ENCODE results near the gene MPST. TPM values are rescaled to one million over a fixed set of nuclear protein-coding genes. Genes with fewer than 3 reads are reported as not detected.

MPST gene
- polyA plus RNA-seq, 1 donor from 2014 or later: 56.0 TPM

DNA sequence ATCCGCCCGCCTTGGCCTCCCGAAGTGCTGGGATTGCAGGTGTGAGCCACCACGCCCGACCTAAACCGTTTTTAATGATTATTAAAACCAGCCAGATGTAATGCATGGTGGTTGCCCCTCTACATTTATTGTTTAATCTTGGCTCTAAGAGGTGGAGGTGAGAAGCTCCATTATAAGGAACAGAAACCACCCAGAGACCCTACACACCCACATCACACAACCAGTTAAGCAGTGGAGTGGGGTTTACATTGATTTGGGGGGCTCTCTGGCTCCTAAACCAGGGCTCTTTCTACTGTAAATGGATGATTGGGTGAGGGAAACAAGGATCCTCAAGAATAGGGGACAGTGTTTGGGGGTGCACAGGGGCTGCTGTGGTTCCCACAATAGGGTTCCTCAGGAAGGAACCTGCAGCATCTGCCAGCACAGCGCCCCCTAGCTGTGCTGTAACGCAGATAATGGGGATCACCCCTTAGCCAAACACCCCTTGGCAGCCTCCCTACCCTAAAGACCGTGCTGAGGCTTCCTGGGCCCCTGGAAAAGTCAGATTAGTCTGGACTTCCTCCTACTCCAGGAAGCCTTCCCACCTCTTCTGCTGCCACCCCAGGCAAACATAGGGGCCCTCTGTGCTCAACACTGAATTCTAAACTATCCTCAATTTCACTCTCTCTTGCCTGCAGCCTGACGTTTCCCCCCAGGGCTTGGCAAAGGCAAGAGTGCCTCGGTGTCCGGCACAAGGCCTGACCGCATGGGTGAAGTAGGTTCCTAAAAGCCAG lies 2.4 kb downstream of the MPST start:
- Histone ChIP-seq H4K20me1 (ENCODE audit: insufficient read depth) (no peaks in the 10 kb centered on the region), H3K9ac (ENCODE audit: low read length) (no peak overlapping the region), H3K9me2 (ENCODE audit: insufficient read depth, low read length) (no peaks in the 10 kb centered on the region)

DNA sequence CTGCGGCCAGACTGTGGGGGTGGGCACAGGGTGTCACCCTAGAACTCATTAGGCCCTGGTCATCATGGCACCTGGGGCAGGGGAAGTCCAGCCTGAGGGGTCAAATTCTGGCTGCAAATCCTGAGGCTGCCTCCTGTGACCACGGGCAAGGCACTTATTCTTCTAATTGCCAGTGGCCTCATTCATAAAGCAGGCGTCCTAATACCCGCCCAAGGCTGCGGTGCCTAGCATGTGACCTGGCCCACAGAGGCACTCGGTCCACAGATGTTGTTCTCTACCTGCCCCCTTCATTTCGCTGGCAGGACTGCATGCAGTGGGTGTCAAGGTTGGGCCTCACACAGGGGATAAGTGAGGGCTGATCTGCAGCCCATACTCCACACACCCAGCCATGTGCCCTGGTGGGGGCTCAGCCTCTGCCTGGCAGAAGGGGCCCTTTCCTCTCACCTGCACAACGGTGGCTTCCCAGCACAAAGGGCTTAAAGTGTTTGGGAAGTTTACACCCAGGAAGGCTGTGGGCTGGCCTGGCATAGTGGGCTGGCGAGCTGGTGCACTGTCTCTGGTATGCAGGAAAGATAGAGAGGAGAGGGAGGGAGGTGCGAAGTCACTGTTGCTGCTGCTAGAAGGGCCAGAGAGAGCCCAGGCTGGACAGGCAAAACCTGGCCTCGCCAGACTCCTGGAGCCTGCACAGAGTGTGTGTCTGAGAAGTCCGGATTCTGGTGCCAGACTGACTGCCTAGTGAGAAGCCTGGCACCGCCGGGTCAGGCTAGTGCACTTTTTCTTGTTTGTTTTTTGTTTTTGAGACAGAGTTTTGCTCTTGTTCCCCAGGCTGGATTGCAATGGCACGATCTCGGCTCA lies 3.2 kb downstream of the MPST start:
- H4K20me1 ChIP-seq (ENCODE audit: insufficient read depth): no peaks in the 10 kb centered on the region
- H3K27me3 ChIP-seq (ENCODE audit: insufficient read depth, low read depth, low read length): no peaks in the 10 kb centered on the region
- no peaks in the 10 kb centered on the region for H3F3A ChIP-seq (ENCODE audit: insufficient read depth, low read length, poor library complexity, severe bottlenecking)
- TF ChIP-seq, protein P1, sequence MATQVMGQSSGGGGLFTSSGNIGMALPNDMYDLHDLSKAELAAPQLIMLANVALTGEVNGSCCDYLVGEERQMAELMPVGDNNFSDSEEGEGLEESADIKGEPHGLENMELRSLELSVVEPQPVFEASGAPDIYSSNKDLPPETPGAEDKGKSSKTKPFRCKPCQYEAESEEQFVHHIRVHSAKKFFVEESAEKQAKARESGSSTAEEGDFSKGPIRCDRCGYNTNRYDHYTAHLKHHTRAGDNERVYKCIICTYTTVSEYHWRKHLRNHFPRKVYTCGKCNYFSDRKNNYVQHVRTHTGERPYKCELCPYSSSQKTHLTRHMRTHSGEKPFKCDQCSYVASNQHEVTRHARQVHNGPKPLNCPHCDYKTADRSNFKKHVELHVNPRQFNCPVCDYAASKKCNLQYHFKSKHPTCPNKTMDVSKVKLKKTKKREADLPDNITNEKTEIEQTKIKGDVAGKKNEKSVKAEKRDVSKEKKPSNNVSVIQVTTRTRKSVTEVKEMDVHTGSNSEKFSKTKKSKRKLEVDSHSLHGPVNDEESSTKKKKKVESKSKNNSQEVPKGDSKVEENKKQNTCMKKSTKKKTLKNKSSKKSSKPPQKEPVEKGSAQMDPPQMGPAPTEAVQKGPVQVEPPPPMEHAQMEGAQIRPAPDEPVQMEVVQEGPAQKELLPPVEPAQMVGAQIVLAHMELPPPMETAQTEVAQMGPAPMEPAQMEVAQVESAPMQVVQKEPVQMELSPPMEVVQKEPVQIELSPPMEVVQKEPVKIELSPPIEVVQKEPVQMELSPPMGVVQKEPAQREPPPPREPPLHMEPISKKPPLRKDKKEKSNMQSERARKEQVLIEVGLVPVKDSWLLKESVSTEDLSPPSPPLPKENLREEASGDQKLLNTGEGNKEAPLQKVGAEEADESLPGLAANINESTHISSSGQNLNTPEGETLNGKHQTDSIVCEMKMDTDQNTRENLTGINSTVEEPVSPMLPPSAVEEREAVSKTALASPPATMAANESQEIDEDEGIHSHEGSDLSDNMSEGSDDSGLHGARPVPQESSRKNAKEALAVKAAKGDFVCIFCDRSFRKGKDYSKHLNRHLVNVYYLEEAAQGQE (IDR thresholded peaks at IDR 0.05; ENCODE audit: borderline replicate concordance): no peak
- TF ChIP-seq MXI1 (conservative IDR thresholded peaks at IDR 0.05; ENCODE audit: poor library complexity, severe bottlenecking) (no peak), CTCF (IDR thresholded peaks at IDR 0.05; ENCODE audit: poor library complexity, severe bottlenecking) (no peak), RAD21 (conservative IDR thresholded peaks at IDR 0.05) (no peak), EP300 (conservative IDR thresholded peaks at IDR 0.05; ENCODE audit: poor library complexity, severe bottlenecking) (no peak), SMC3 (conservative IDR thresholded peaks at IDR 0.05; ENCODE audit: poor library complexity) (no peak), EZH2 (IDR thresholded peaks at IDR 0.05; ENCODE audit: borderline replicate concordance, insufficient read depth, low read length, poor library complexity, severe bottlenecking) (no peak), TAF1 (IDR thresholded peaks at IDR 0.05; ENCODE audit: low read depth) (no peak), POLR2AphosphoS5 (IDR thresholded peaks at IDR 0.05) (no peak)
- H3K4me2 ChIP-seq (ENCODE audit: low read length): no peak overlapping the region
- H3K4me3 ChIP-seq (ENCODE audit: low read length): no peak overlapping the region
- H3K9me2 ChIP-seq (ENCODE audit: insufficient read depth, low read length): no peaks in the 10 kb centered on the region
- no peak overlapping the region for H3K9ac ChIP-seq (ENCODE audit: low read length)
- no peaks in the 10 kb centered on the region for H3K9me3 ChIP-seq (ENCODE audit: low read length)
- H3K79me2 ChIP-seq (replicated peaks; ENCODE audit: insufficient read depth, low read length): peaks cover 10% of the 10 kb centered on the region
- H2AFZ ChIP-seq (ENCODE audit: low read depth, low read length): no peak overlapping the region
- no peak overlapping the region for H3K27ac ChIP-seq (ENCODE audit: low read length)
- H3K36me3 ChIP-seq (ENCODE audit: insufficient read depth, low read length): no peaks in the 10 kb centered on the region

More for the DNA sequence above, 2.4 kb downstream of the MPST start:
- Histone ChIP-seq H3K79me2 (replicated peaks; ENCODE audit: insufficient read depth, low read length) (peaks cover 10% of the 10 kb centered on the region), H3K27ac (ENCODE audit: low read length) (no peak overlapping the region), H3F3A (ENCODE audit: insufficient read depth, low read length, poor library complexity, severe bottlenecking) (no peaks in the 10 kb centered on the region), H3K9me3 (ENCODE audit: low read length) (no peaks in the 10 kb centered on the region), H3K27me3 (ENCODE audit: insufficient read depth, low read depth, low read length) (no peaks in the 10 kb centered on the region), H3K4me3 (ENCODE audit: low read length) (no peak overlapping the region), H3K36me3 (ENCODE audit: insufficient read depth, low read length) (no peaks in the 10 kb centered on the region), H2AFZ (ENCODE audit: low read depth, low read length) (no peak overlapping the region), H3K4me2 (ENCODE audit: low read length) (no peak overlapping the region)
- no peak for TF ChIP-seq EZH2 (IDR thresholded peaks at IDR 0.05; ENCODE audit: borderline replicate concordance, insufficient read depth, low read length, poor library complexity, severe bottlenecking)
- no peak for TF ChIP-seq RAD21 (conservative IDR thresholded peaks at IDR 0.05)
- peak; percentile 53 for TF ChIP-seq CTCF (IDR thresholded peaks at IDR 0.05; ENCODE audit: poor library complexity, severe bottlenecking)
